C4-2B (cell line): Measurements from ENCODE around the gene OVOL1.

Source experiments
- ZFX ChIP-seq: fragments of 450-650 bp; IDR thresholded peaks from 2 replicates; pipeline ENCODE4 v1.6.1; 2017
- TF ChIP-seq, protein P1 (sequence below): fragments of 450-650 bp; conservative IDR thresholded peaks from 2 replicates; pipeline ENCODE4 v1.5.1; 2017; ENCODE audit warnings: mild to moderate bottlenecking

DNA sequence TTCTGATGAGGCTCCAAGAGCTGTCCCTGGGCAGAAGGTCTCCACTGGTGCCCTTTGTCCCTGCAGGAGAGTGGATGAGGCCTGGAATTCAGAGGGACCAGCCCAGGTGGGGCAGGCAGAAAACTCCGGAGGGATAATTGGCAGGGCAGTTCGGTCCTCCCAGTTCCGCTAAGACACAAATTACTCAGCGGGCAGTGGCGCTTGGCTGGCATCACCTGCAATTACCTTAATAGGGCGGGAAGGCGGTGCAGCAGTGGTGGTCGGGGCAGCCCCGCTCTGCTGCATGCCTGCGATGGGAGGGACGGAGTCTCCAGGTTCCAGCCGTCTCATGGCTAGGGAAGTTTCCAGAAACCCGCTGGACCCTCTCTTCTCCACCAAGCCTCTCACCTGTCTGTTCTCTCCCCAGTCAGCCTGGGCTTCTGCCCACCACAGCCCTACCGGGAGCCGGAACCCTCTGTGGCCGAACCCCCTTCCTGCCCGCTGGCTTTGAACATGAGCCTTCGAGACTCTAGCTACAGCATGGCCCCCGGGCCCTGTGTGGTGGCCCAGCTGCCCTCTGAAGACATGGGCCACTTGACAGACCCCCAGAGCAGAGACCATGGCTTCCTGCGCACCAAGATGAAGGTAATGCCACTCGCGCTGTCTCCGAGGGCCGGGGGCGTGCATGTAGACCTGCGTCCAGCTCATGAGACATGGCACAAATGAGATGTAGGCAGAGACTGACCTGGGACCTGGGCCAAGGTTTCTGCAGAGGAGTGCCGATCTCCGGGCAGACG, 7.0 kb downstream of the OVOL1 start:
- TF ChIP-seq, protein P1, sequence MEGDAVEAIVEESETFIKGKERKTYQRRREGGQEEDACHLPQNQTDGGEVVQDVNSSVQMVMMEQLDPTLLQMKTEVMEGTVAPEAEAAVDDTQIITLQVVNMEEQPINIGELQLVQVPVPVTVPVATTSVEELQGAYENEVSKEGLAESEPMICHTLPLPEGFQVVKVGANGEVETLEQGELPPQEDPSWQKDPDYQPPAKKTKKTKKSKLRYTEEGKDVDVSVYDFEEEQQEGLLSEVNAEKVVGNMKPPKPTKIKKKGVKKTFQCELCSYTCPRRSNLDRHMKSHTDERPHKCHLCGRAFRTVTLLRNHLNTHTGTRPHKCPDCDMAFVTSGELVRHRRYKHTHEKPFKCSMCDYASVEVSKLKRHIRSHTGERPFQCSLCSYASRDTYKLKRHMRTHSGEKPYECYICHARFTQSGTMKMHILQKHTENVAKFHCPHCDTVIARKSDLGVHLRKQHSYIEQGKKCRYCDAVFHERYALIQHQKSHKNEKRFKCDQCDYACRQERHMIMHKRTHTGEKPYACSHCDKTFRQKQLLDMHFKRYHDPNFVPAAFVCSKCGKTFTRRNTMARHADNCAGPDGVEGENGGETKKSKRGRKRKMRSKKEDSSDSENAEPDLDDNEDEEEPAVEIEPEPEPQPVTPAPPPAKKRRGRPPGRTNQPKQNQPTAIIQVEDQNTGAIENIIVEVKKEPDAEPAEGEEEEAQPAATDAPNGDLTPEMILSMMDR = no peak
- TF ChIP-seq ZFX = no peak
